ENCODE results near the gene SYMPK. TPM values are rescaled to one million over a fixed set of nuclear protein-coding genes. Genes with fewer than 3 reads are reported as not detected.

The SYMPK gene
- total RNA-seq, 4 donors from 2014 or later = 15.7 to 50.5 (median 28.8) TPM

DNA sequence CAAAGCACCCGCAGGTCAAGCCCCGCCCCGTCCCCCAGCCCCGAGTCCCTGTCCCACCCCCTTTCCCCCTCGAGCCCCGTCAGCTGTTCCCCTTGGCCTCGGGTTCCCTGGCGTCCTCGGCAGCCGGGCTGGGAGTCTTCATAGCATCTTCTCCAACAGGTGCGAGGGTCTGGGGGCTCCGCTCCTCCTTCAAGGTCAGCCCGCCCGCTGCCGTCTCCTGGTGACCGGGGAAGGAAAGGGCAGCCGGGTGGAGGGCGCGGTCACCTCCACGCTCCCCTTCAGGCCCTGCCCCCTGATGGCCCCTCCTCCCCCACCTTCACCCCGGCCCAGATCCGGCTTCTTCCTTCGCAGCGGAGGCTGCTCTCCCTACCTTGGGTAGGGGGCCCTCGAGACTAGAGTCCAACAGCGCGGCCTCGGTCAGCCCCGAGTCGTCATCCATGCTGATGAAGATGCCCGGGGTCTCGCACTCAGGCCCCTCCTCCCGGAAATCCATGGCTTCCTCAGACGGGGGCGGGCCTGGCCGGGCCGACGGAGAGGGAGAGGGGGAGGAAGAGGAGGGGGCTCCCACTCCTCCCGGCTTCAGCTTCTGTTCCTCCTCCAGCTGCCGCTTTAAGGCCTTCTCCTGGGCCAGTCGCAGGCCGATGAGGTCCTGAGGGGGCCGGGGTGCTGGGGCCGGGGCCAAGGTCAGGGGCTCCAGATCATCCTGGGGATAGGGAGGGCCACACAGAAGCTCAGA, 47.3 kb downstream of the SYMPK start:
- TF ChIP-seq, protein P1, sequence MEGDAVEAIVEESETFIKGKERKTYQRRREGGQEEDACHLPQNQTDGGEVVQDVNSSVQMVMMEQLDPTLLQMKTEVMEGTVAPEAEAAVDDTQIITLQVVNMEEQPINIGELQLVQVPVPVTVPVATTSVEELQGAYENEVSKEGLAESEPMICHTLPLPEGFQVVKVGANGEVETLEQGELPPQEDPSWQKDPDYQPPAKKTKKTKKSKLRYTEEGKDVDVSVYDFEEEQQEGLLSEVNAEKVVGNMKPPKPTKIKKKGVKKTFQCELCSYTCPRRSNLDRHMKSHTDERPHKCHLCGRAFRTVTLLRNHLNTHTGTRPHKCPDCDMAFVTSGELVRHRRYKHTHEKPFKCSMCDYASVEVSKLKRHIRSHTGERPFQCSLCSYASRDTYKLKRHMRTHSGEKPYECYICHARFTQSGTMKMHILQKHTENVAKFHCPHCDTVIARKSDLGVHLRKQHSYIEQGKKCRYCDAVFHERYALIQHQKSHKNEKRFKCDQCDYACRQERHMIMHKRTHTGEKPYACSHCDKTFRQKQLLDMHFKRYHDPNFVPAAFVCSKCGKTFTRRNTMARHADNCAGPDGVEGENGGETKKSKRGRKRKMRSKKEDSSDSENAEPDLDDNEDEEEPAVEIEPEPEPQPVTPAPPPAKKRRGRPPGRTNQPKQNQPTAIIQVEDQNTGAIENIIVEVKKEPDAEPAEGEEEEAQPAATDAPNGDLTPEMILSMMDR (IDR thresholded peaks at IDR 0.05; ENCODE audit: low read depth) = no peak

DNA sequence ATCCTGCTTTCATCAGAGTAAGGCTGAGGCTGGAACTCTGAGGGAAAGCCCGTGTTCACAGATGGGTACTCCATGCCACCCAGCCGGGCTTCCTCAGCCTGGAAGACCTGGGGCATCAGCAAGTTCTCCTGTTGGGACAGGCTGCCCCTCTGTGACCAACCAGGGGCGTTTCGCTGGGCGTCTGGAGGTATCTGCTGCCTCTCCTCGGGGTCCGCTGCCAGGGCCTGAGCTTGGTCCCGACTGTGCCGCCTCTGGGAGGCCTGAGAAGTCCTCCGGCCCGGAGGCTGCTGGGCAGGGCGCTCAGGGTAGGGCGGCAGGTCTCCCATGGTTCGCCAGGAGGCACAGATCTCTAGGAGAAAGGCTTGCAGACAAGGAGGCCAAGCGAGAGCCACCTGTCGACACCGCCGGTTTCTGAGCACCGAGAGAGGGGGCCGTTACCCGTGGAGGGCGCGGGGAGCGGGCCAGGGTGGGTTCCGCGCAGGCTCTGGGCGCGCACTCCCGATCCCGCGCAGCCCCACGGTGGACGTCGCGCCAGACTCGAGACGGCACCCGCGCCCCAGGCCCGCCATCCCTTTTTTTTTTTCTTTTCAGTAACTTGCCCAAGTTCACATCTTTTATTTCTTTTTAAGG, 48.0 kb downstream of the SYMPK start, which contains the start of gene RSPH6A:
Gene RSPH6A (minus strand): TSS at position 458 of the 630 bp plus-strand sequence. CDS start 132 bp downstream, at position 326.
- TF ChIP-seq, protein P1 (IDR thresholded peaks at IDR 0.05; ENCODE audit: low read depth) = no peak

DNA sequence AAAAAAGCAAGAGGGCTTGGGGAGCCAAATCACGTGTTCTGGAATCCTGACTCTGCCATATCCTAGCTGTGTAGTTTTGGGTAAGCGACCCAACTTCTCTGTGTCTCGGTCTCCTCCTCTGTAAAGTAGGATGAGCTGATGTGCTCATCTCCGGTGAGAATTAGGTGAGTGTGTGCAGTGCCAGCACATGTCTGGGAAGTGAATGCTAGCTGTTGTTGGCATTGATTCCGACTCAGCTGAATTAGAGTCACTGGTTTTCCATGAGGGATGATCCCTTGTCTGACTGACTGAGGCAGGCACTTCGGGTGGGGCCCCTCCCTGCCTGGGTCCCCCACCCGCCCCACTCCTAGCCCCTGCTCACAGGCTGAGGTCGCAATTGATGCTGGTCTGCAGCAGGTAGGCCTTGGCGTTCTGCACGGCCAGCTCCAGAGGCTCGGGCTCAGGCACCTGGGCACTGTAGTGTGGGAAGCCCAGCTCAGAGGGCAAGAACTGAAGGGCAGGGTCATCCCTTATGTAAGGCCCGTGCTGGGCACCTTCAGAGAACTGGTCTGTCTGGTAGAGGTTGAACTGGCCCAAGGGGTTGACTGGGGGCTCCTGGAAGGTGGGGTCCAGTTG, 48.7 kb downstream of the SYMPK start:
- TF ChIP-seq, protein P1 (IDR thresholded peaks at IDR 0.05; ENCODE audit: low read depth) = no peak

DNA sequence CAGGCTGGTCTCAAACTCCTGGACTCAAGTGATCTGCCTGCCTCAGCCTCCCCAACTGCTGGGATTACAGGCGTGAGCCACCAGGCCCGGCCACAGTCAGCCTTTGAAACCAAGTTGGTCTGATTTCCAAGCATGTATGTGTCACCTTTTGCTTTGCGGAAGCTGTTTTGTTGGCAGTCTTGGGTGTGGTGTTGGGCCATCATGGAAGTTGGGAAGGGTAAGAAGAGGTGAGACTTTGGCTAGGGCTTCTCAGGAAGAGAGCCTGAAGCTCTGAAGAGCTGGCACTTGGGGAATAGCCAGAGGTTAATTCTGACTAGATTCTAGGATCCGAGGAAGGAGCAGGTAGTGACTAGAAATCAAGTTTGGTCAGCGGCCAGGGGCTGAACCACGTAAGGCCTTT, 50.6 kb downstream of the SYMPK start:
- TF ChIP-seq, protein P1 (IDR thresholded peaks at IDR 0.05; ENCODE audit: low read depth) = no peak

DNA sequence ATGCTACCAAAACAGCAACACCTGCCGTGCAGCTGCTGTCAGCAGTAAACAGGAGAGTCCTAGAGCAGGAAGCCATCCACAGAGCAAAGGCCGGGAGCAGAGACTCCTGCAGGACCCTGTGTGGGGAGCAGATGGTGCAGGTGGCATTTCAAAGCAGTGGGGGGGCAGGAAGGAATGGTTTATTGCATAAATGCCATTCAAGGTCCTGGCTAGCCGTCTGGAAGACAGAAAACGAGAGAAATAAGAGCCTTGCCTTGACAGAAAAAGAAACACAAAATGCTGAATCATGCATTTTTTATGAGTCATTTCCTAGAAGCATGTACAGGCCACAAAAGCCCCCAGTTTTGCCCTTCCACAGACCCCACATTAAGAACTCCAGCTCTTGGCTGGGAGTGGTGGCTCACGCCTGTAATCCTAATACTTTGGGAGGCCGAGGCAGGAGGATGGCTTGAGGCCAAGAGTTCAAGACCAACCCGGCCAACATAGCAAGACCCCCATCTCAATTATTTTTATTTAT, 53.2 kb downstream of the SYMPK start:
- TF ChIP-seq, protein P1 (IDR thresholded peaks at IDR 0.05; ENCODE audit: low read depth) = no peak

DNA sequence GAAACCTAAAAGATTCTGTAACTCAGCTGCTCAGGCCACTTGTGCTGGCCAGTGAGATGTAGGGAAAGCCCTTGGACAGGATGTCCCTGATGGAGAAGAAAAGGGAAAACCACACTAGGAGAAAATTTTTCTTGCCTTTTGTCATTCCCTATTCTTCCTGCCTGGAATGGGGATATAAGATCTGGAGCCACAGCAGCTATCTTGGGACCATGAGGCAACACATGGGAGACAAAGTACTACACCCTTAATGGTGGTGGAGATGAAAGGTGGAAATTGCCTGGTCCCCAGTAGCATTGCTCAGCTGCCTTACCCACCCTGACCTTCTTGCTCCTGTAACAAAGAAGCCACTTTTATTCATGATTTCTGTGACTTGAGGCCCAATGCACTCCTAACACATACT, 57.2 kb downstream of the SYMPK start:
- TF ChIP-seq, protein P1 (IDR thresholded peaks at IDR 0.05; ENCODE audit: low read depth) = no peak

DNA sequence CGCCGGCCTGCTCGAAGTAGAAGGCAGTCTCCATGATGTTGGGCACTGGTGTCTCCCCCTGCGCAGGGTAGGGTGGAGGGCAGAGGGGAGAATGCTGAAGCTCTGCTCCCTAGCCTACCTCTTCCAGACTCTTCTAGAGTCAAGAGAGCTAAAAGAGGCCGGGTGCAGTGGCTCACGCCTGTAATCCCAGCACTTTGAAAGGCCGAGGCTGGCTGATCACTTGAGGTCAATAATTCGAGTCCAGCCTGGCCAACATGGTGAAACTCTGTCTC, 58.1 kb downstream of the SYMPK start:
- TF ChIP-seq, protein P1 (IDR thresholded peaks at IDR 0.05; ENCODE audit: low read depth) = no peak
